Right lobe of liver (tissue), 4 donors: ENCODE data around the gene ARMH2.

Source experiments
- CTCF ChIP-seq, 4 donors: fragments of 200-600 bp in 3 of 4; fragments of 450-650 bp in 1 of 4; IDR thresholded peaks; one replicate each; pipeline versions ENCODE4 v1.5.1 to v1.8.0; 2016 to 2022; ENCODE audit warnings: antibody characterized with exemption in 4 of 4, mild to moderate bottlenecking in 2 of 4
- POLR2A ChIP-seq: fragments of 450-650 bp; IDR thresholded peaks from one replicate; pipeline ENCODE4 v1.6.1; 2017; ENCODE audit warnings: antibody characterized with exemption, mild to moderate bottlenecking
- donor health status: DM: no; HTN: no; CAD: no.
- donor health status: DM: no; HTN: no; CAD: no.
- donor health status: DM: no; HTN: yes; CAD: no.

- TF ChIP-seq CTCF (IDR thresholded peaks at IDR 0.05), result no peak
- TF ChIP-seq POLR2A, result no peak
Observed at GRCh38 chr6:24833711-24834386, 35.1 kb upstream of the ARMH2 start.
